ENCODE results near the gene MST1.

- TF ChIP-seq POLR2A (IDR thresholded peaks at IDR 0.05) (no peak), CTCF (IDR thresholded peaks at IDR 0.05) (no peak)
Observed at GRCh38 chr3:49646236-49646635, 43.0 kb downstream of the MST1 start.
